GM12878 (cell line): Measurements from ENCODE around the gene SRGAP2C.
"Not testable (repeated sequence)": the region's sequence is repeated elsewhere in the genome, so short reads cannot be mapped to it uniquely, and the experiment has no call there.

ENCODE experiments used
- PAX5 ChIP-seq: IDR thresholded peaks from 2 replicates; pipeline ENCODE4 v1.6.1; 2011; ENCODE audit warnings: low read depth, low read length, borderline replicate concordance
- POLR2AphosphoS5 ChIP-seq: IDR thresholded peaks from 2 replicates; pipeline ENCODE4 v1.6.1; 2011; ENCODE audit warnings: mild to moderate bottlenecking, low read length, inconsistent platforms
- RAD51 ChIP-seq: fragments of 450-650 bp; IDR thresholded peaks from 2 replicates; pipeline ENCODE4 v1.6.1; 2016; ENCODE audit warnings: moderate library complexity, mild to moderate bottlenecking, inconsistent platforms
- SP1 ChIP-seq: IDR thresholded peaks from one replicate; pipeline ENCODE4 v1.6.1; 2011; ENCODE audit warnings: low read depth, low read length
- ZNF207 ChIP-seq: fragments of 450-650 bp; IDR thresholded peaks from 2 replicates; pipeline ENCODE4 v1.6.1; 2014; ENCODE audit warnings: antibody characterized with exemption, mild to moderate bottlenecking, borderline replicate concordance
- ZNF24 ChIP-seq: fragments of 450-650 bp; IDR thresholded peaks from 2 replicates; pipeline ENCODE4 v1.6.1; 2017; ENCODE audit warnings: antibody characterized with exemption, mild to moderate bottlenecking
- TF ChIP-seq, protein P1 (sequence below): fragments of 450-650 bp; IDR thresholded peaks from 2 replicates; pipeline ENCODE4 v1.6.1; 2018; ENCODE audit warnings: mild to moderate bottlenecking, low read depth, moderate library complexity; ENCODE audit not compliant: partially characterized antibody
- TF ChIP-seq, protein P2 (sequence below), 3 experiments: IDR thresholded peaks in 2 of 3; conservative IDR thresholded peaks in 1 of 3; 2 replicates each; pipeline ENCODE4 v1.5.1; 2011; ENCODE audit warnings: low read depth in 3 of 3, low read length in 3 of 3, mild to moderate bottlenecking in 3 of 3, control low read depth in 2 of 3, moderate library complexity in 2 of 3, inconsistent platforms in 1 of 3, mixed read lengths in 1 of 3; ENCODE audit not compliant: control insufficient read depth in 2 of 3, insufficient read depth in 1 of 3; ENCODE audit errors: extremely low read depth in 1 of 3

DNA sequence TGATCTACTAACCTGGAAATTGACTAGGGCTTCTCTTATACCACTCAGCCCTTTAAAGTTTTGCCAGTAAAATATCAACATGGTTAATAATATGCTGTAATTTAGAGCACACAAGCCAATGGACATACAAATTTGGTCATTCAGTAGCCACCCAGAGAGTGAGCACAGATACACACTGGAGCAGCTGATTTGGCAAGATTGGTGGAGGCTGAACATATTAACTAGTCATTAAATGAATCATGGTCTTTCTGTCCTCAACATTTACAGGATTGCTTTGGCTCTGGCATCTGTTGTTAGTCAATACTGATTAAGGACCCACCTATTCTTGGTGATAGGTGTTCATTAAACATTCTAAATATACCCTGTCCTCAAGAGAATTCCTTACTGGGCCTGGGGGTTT is 130.7 kb downstream of the SRGAP2C start:
- TF ChIP-seq, protein P1, sequence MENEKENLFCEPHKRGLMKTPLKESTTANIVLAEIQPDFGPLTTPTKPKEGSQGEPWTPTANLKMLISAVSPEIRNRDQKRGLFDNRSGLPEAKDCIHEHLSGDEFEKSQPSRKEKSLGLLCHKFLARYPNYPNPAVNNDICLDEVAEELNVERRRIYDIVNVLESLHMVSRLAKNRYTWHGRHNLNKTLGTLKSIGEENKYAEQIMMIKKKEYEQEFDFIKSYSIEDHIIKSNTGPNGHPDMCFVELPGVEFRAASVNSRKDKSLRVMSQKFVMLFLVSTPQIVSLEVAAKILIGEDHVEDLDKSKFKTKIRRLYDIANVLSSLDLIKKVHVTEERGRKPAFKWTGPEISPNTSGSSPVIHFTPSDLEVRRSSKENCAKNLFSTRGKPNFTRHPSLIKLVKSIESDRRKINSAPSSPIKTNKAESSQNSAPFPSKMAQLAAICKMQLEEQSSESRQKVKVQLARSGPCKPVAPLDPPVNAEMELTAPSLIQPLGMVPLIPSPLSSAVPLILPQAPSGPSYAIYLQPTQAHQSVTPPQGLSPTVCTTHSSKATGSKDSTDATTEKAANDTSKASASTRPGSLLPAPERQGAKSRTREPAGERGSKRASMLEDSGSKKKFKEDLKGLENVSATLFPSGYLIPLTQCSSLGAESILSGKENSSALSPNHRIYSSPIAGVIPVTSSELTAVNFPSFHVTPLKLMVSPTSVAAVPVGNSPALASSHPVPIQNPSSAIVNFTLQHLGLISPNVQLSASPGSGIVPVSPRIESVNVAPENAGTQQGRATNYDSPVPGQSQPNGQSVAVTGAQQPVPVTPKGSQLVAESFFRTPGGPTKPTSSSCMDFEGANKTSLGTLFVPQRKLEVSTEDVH, result not testable (repeated sequence)
- TF ChIP-seq POLR2AphosphoS5, PAX5, ZNF24, SP1, RAD51, ZNF207: not testable (repeated sequence)
- TF ChIP-seq, protein P2, sequence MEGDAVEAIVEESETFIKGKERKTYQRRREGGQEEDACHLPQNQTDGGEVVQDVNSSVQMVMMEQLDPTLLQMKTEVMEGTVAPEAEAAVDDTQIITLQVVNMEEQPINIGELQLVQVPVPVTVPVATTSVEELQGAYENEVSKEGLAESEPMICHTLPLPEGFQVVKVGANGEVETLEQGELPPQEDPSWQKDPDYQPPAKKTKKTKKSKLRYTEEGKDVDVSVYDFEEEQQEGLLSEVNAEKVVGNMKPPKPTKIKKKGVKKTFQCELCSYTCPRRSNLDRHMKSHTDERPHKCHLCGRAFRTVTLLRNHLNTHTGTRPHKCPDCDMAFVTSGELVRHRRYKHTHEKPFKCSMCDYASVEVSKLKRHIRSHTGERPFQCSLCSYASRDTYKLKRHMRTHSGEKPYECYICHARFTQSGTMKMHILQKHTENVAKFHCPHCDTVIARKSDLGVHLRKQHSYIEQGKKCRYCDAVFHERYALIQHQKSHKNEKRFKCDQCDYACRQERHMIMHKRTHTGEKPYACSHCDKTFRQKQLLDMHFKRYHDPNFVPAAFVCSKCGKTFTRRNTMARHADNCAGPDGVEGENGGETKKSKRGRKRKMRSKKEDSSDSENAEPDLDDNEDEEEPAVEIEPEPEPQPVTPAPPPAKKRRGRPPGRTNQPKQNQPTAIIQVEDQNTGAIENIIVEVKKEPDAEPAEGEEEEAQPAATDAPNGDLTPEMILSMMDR (IDR thresholded peaks at IDR 0.05 in 2 of 3, conservative IDR thresholded peaks at IDR 0.05 in 1 of 3; ENCODE audit: control insufficient read depth in 2 of 3, extremely low read depth in 1 of 3, insufficient read depth in 1 of 3, low read depth in 3 of 3, low read length in 3 of 3), result not testable (repeated sequence)
